ENCODE results near the gene TPRN.
"Not testable (repeated sequence)": the region's sequence is repeated elsewhere in the genome, so short reads cannot be mapped to it uniquely, and the experiment has no call there.

The TPRN gene

DNA sequence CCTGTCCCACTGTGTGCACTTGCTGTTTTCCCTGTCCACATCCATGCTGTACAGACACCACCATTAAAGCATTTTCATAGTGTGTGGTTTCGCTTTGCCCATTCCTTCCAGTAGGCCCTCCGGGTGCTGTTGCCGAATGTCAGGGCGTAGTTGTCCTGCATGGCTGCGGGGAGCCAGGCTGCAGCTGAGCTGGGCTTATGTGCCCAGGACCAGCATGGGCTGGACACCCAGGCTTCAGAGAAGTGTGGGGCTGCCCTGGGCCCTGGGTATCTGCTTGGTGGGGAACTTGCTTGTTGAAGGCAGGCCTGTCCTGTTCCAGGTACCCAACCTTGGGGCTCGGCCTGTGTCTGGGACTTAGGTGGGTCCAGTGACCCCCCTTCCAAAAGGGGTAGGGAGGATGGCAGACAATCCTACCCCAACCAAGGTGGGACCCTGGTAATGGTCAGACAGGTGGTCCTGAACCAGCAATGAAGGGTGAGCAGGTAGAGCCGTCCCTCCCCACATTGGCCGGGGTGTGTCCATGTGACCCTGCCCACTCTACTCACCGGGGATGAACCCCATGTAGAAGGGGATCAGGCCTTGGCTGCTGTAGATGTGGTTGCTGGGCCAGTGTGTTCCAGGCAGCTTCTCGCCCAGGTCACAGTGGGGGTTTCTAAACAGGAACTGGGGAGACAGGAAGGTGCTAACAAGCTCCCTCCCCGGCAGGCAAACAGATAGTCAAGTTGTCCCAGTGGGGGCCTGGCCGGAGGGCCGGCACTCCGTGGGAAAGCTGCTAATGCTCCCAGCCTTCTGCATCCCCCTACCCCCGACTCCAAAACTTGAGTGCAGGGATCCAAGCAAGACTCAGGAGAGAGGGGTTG, 43.3 kb upstream of the TPRN start:
- TF ChIP-seq, protein P1, sequence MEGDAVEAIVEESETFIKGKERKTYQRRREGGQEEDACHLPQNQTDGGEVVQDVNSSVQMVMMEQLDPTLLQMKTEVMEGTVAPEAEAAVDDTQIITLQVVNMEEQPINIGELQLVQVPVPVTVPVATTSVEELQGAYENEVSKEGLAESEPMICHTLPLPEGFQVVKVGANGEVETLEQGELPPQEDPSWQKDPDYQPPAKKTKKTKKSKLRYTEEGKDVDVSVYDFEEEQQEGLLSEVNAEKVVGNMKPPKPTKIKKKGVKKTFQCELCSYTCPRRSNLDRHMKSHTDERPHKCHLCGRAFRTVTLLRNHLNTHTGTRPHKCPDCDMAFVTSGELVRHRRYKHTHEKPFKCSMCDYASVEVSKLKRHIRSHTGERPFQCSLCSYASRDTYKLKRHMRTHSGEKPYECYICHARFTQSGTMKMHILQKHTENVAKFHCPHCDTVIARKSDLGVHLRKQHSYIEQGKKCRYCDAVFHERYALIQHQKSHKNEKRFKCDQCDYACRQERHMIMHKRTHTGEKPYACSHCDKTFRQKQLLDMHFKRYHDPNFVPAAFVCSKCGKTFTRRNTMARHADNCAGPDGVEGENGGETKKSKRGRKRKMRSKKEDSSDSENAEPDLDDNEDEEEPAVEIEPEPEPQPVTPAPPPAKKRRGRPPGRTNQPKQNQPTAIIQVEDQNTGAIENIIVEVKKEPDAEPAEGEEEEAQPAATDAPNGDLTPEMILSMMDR (IDR thresholded peaks at IDR 0.05; ENCODE audit: low read depth, low read length, missing control alignments), result no peak
- in situ Hi-C loops (cut with HindIII; ENCODE audit: low sequenced_read_pairs), result no loop called here
- H3K4me3 ChIP-seq (ENCODE audit: low read depth, low read length), result no peak overlapping the region

DNA sequence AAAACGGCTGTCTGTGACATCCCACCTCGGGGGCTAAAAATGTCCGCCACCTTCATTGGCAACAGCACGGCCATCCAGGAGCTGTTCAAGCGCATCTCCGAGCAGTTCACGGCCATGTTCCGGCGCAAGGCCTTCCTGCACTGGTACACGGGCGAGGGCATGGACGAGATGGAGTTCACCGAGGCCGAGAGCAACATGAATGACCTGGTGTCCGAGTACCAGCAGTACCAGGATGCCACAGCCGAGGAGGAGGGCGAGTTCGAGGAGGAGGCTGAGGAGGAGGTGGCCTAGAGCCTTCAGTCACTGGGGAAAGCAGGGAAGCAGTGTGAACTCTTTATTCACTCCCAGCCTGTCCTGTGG, 42.7 kb upstream of the TPRN start:
- in situ Hi-C loops (cut with HindIII; ENCODE audit: low sequenced_read_pairs); DNase-seq (ENCODE audit: low read depth): not testable (repeated sequence)
- peak overlapping the region; percentile 86 for H3K4me3 ChIP-seq (ENCODE audit: low read depth, low read length)

More for the DNA sequence above, 43.3 kb upstream of the TPRN start:
- no peak for DNase-seq (ENCODE audit: low read depth)

DNA sequence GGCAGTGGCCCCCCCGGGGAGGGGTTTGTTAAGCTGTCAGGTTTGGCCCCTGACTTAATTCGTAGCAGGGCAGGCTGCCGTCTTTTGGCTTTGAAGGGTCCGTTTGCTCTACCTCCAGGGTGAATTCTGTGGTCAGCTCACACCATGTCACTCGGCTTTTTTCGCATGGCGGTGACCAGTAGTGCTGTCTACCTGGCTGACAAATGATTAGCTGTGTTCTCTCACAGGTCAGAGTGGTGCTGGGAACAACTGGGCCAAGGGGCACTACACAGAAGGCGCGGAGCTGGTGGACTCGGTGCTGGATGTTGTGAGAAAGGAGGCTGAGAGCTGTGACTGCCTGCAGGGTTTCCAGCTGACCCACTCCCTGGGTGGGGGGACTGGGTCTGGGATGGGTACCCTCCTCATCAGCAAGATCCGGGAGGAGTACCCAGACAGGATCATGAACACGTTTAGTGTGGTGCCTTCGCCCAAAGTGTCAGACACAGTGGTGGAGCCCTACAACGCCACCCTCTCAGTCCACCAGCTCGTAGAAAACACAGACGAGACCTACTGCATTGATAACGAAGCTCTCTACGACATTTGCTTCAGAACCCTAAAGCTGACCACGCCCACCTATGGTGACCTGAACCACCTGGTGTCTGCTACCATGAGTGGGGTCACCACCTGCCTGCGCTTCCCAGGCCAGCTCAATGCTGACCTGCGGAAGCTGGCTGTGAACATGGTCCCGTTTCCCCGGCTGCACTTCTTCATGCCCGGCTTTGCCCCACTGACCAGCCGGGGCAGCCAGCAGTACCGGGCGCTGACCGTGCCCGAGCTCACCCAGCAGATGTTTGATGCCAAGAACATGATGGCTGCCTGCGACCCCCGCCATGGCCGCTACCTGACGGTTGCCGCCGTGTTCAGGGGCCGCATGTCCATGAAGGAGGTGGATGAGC, 42.0 kb upstream of the TPRN start:
- peak overlapping the region; percentile 86 for H3K4me3 ChIP-seq (ENCODE audit: low read depth, low read length)
- in situ Hi-C loops (cut with HindIII; ENCODE audit: low sequenced_read_pairs), result no loop called here
- TF ChIP-seq, protein P1 (IDR thresholded peaks at IDR 0.05; ENCODE audit: low read depth, low read length, missing control alignments), result no peak
- no peak for DNase-seq (ENCODE audit: low read depth)

DNA sequence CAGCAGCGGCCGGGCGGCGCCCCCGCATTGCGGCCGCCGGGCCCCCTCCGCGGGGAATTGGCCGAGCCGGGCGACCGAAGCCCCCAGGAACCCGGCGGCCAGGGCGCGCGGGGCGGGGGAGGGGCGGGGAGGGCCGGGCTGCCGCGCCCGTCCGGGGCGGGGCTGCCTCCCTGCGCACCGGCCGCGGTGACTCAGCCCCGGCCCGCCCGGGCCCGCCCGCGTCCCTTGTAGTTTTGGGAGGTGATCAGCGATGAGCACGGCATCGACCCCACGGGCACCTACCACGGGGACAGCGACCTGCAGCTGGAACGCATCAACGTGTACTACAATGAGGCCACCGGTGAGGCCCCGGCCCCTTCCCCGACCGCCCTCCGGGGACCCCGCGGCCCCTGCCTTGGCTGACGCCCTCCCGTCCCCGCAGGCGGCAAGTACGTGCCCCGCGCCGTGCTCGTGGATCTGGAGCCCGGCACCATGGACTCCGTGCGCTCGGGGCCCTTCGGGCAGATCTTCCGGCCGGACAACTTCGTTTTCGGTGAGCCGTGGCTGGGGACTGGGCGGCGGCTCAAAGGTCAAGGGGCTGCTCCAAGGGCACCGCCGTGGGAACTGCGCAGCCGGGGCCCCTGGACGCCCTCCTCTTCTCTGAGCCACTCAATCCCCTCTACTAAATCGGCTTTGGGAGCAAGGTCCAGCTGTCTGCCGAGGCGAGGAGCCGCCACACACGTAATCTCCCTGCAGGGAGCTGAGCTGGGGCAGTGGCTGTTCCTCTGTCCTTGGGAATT, 41.1 kb upstream of the TPRN start:
- H3K4me3 ChIP-seq (ENCODE audit: low read depth, low read length), result peak overlapping the region; percentile 86
- TF ChIP-seq, protein P1 (IDR thresholded peaks at IDR 0.05; ENCODE audit: low read depth, low read length, missing control alignments), result no peak
- in situ Hi-C loops (cut with HindIII; ENCODE audit: low sequenced_read_pairs), result no loop called here
- DNase-seq (ENCODE audit: low read depth), result no peak

GRCh38 chr9:137240841-137241489, 40.4 kb upstream of the TPRN start, which contains the start of gene TUBB4B:
TUBB4B (plus strand) TSS chr9:137241287; CDS start chr9:137241361, 74 bp downstream.
- TF ChIP-seq, protein P1 (IDR thresholded peaks at IDR 0.05; ENCODE audit: low read depth, low read length, missing control alignments), result no peak
- peak within 1 kb of the TSS; percentile 86 for H3K4me3 ChIP-seq (ENCODE audit: low read depth, low read length)
- in situ Hi-C loops (cut with HindIII; ENCODE audit: low sequenced_read_pairs), result no loop called here
- peak; percentile 100 for DNase-seq (ENCODE audit: low read depth)

DNA sequence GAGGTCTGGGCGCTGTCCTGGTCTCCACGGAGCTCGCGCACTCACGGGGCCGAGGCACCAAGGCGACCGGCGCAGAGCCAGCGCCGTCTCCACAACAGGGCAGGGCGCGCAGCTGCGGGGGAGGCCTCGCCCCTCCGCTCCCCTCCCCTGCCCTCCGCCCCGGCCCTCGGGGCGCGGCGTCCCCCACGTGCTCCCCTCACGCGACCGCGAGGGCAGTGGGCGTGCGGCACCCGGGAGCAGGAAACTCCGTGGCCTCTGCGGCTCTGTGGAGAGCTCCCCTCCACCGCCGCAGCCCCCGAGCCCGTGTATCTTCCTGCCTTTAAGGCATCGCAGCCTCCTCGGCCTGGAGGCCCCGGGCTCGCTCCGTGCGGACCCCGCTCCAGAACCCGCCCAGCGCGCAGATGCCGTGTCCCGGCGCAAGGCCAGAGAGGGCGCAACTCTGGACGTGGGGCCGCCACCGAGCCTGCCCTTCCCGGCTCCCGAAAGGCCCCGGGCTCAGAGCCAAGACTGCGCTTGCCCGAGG, 39.8 kb upstream of the TPRN start:
- in situ Hi-C loops (cut with HindIII; ENCODE audit: low sequenced_read_pairs), result no loop called here
- H3K4me3 ChIP-seq (ENCODE audit: low read depth, low read length), result peak overlapping the region; percentile 61
- TF ChIP-seq, protein P1 (IDR thresholded peaks at IDR 0.05; ENCODE audit: low read depth, low read length, missing control alignments), result no peak
- peak; percentile 18 for DNase-seq (ENCODE audit: low read depth)

GRCh38 chr9:137239541-137240200, 39.1 kb upstream of the TPRN start:
- DNase-seq (ENCODE audit: low read depth); in situ Hi-C loops (cut with HindIII; ENCODE audit: low sequenced_read_pairs): not testable (repeated sequence)

More at GRCh38 chr9:137239541-137240200, 39.1 kb upstream of the TPRN start:
- H3K4me3 ChIP-seq (ENCODE audit: low read depth, low read length), result peak overlapping the region; percentile 61

Data from astrocyte of the cerebellum (primary cell).